ENCODE data around the gene DUSP15. TPM values are rescaled to one million over a fixed set of nuclear protein-coding genes. Genes with fewer than 3 reads are reported as not detected.

Gene DUSP15
- total and polyA plus RNA-seq, 2 of the 4 experiments (the other 2 are of a cell fraction), result not detected

GRCh38 chr20:31862506-31862905 lies 7.8 kb downstream of the DUSP15 start (continued):
- no peak for TF ChIP-seq CTCF (conservative IDR thresholded peaks at IDR 0.05; ENCODE audit: low read depth, low read length)
- TF ChIP-seq MXI1 (IDR thresholded peaks at IDR 0.05; ENCODE audit: borderline replicate concordance, low read depth, low read length), result no peak
- TF ChIP-seq USF2 (IDR thresholded peaks at IDR 0.05; ENCODE audit: low read depth, low read length), result no peak
- TF ChIP-seq BHLHE40 (IDR thresholded peaks at IDR 0.05; ENCODE audit: low read depth, low read length), result no peak

GRCh38 chr20:31862157-31862470 lies 8.2 kb downstream of the DUSP15 start:
- TF ChIP-seq ELK1 (IDR thresholded peaks at IDR 0.05; ENCODE audit: borderline replicate concordance, low read depth, low read length), result no peak
- no peak for TF ChIP-seq RCOR1 (IDR thresholded peaks at IDR 0.05; ENCODE audit: insufficient replicate concordance, low read length)
- no peak for TF ChIP-seq POLR2A (IDR thresholded peaks at IDR 0.05; ENCODE audit: low read depth, low read length)
- TF ChIP-seq CTCF (conservative IDR thresholded peaks at IDR 0.05; ENCODE audit: low read depth, low read length), result no peak
- TF ChIP-seq MAFK (IDR thresholded peaks at IDR 0.05; ENCODE audit: low read depth, low read length), result no peak
- no peak for TF ChIP-seq MAZ (IDR thresholded peaks at IDR 0.05; ENCODE audit: borderline replicate concordance, low read depth, low read length)
- TF ChIP-seq MXI1 (IDR thresholded peaks at IDR 0.05; ENCODE audit: borderline replicate concordance, low read depth, low read length), result no peak
- no peak for TF ChIP-seq RAD21 (IDR thresholded peaks at IDR 0.05; ENCODE audit: low read length)
- 83% methylated on average over 2 of the region's 5 CpGs; no CpG with 5 or more reads in 1 of the 2 experiments for WGBS, 2 experiments (ENCODE audit: extremely low coverage in 2 of 2, insufficient read length in 1 of 2)
- no TSS peak for BruUV-seq (replicated peaks)
- H3K4me2 ChIP-seq (ENCODE audit: low read depth, low read length), result no peak overlapping the region
- H3K4me1 ChIP-seq (ENCODE audit: control insufficient read depth, insufficient read depth, low read length), result peaks cover 2% of the 10 kb centered on the region; the same call in 1 of the 2 replicates
- H3K18ac ChIP-seq (ENCODE audit: low read depth, low read length), result no peak overlapping the region
- dilution Hi-C loops (cut with HindIII; ENCODE audit: low sequenced_read_pairs, unreplicated experiment) (no loop called here), intact Hi-C loops (cut with micrococcal nuclease) (no loop called here), in situ Hi-C loops (cut with MboI; ENCODE audit: low sequenced_read_pairs) (no loop called here)
- H3K9ac ChIP-seq (ENCODE audit: low read depth, low read length), result no peak overlapping the region
- no peak overlapping the region for H3K4ac ChIP-seq (ENCODE audit: low read depth, low read length)
- no peak overlapping the region for H2BK15ac ChIP-seq (ENCODE audit: low read depth, low read length)
- no peaks in the 10 kb centered on the region for H3K36me3 ChIP-seq (ENCODE audit: control insufficient read depth, insufficient read depth, low read length)
- H3K23ac ChIP-seq (ENCODE audit: low read depth, low read length), result no peak overlapping the region
- no peak overlapping the region for H2AFZ ChIP-seq (replicated peaks; ENCODE audit: low read length, poor library complexity)
- H3K9me3 ChIP-seq (ENCODE audit: control insufficient read depth, insufficient read depth, low read length), result no peaks in the 10 kb centered on the region
- H3K9me1 ChIP-seq (ENCODE audit: insufficient read depth, low read length), result no peaks in the 10 kb centered on the region; the same call in 1 of the 2 replicates
- H4K20me1 ChIP-seq (ENCODE audit: insufficient read depth, low read length), result no peaks in the 10 kb centered on the region
- no peak for DNase-seq
- ChIA-PET CTCF (no interaction called here), POLR2A (ENCODE audit: unreplicated experiment) (no interaction called here)
- H2BK20ac ChIP-seq (ENCODE audit: low read depth, low read length), result no peak overlapping the region
- no peak overlapping the region for H2BK5ac ChIP-seq (ENCODE audit: low read depth, low read length, poor library complexity, severe bottlenecking)
- no peak overlapping the region for H3K27ac ChIP-seq (ENCODE audit: insufficient read depth, low read length)
- no peak overlapping the region for H3K14ac ChIP-seq (replicated peaks; ENCODE audit: low read depth, low read length)
- no peak overlapping the region for H3K56ac ChIP-seq (ENCODE audit: extremely low read depth, insufficient read depth, low read length)
- H3K27me3 ChIP-seq (ENCODE audit: control insufficient read depth, insufficient read depth, low read length), result peaks cover 85% of the 10 kb centered on the region
- H3K4me3 ChIP-seq (ENCODE audit: insufficient read depth, low read depth, low read length), result no peak overlapping the region
- no peak overlapping the region for H2AK9ac ChIP-seq (replicated peaks; ENCODE audit: low read depth, low read length, poor library complexity)
- no peak overlapping the region for H4K91ac ChIP-seq (ENCODE audit: insufficient read depth, low read depth, low read length)
- no peak overlapping the region for H4K5ac ChIP-seq (ENCODE audit: low read depth, low read length)
- no peak for ATAC-seq (ENCODE audit: low read depth)
- H3K79me1 ChIP-seq (ENCODE audit: low read depth in 1 of 2, low read length in 2 of 2), result no peaks in the 10 kb centered on the region
- no peak overlapping the region for H2AK5ac ChIP-seq (ENCODE audit: low read depth, low read length)
- no peak overlapping the region for H2BK120ac ChIP-seq (ENCODE audit: low read depth, low read length)
- H4K8ac ChIP-seq (ENCODE audit: low read depth in 2 of 2, low read length in 2 of 2), result no peak overlapping the region
